GM19397 (cell line): Measurements from ENCODE around the gene CPTP.
A peak's percentile ranks its signal among the peaks of the same experiment; 100 is the strongest.
"Not testable (repeated sequence)": the region's sequence is repeated elsewhere in the genome, so short reads cannot be mapped to it uniquely, and the experiment has no call there.

Experiments used
- ATAC-seq: cut with Tn5 transposase; IDR thresholded peaks from one replicate; pipeline ENCODE4 v1.9.1; 2021; ENCODE audit warnings: mild to moderate bottlenecking, moderate library complexity; ENCODE audit not compliant: unreplicated experiment

Gene CPTP

GRCh38 chr1:1360506-1361169, 36.0 kb downstream of the CPTP start:
- ATAC-seq, result no peak

- ATAC-seq, result no peak
These were observed 36.8 kb downstream of the CPTP start for GRCh38 chr1:1361233-1361981.

GRCh38 chr1:1361982-1362423, 37.4 kb downstream of the CPTP start:
- ATAC-seq, result no peak

- no peak for ATAC-seq
These were observed 39.7 kb downstream of the CPTP start for GRCh38 chr1:1364266-1364665.

- no peak for ATAC-seq
These were observed 41.5 kb downstream of the CPTP start for GRCh38 chr1:1365875-1366698.

GRCh38 chr1:1366699-1367066, 42.1 kb downstream of the CPTP start:
- no peak for ATAC-seq

- ATAC-seq, result no peak
These were observed 42.7 kb downstream of the CPTP start for GRCh38 chr1:1367315-1367714.

- ATAC-seq, result not testable (repeated sequence)
These were observed 45.5 kb downstream of the CPTP start for GRCh38 chr1:1370094-1370493.

- no peak for ATAC-seq
These were observed 46.2 kb downstream of the CPTP start for GRCh38 chr1:1370771-1371300.

- no peak for ATAC-seq
These were observed 46.8 kb downstream of the CPTP start for GRCh38 chr1:1371364-1371745.

- no peak for ATAC-seq
These were observed 47.4 kb downstream of the CPTP start for GRCh38 chr1:1371746-1372711.

- no peak for ATAC-seq
These were observed 48.6 kb downstream of the CPTP start for GRCh38 chr1:1373051-1373814.

GRCh38 chr1:1373815-1374588, 49.4 kb downstream of the CPTP start:
- ATAC-seq, result no peak

- peak; percentile 5 for ATAC-seq
These were observed 50.0 kb downstream of the CPTP start for GRCh38 chr1:1374589-1374928.

GRCh38 chr1:1374929-1375662, 50.5 kb downstream of the CPTP start, which contains the start of gene AURKAIP1:
Gene AURKAIP1 (minus strand): TSS chr1:1375207. CDS start chr1:1374756, 451 bp downstream.
- ATAC-seq, result peak; percentile 84

- ATAC-seq, result no peak
These were observed 52.1 kb downstream of the CPTP start for GRCh38 chr1:1376551-1377226.

GRCh38 chr1:1377540-1378205, 53.1 kb downstream of the CPTP start:
- no peak for ATAC-seq
